T47D (cell line): ENCODE data around the gene STIM1.
A peak's percentile ranks its signal among the peaks of the same experiment; 100 is the strongest.

Experiments used
- DNase-seq, 2 experiments: peaks; one replicate each; pipeline versions ENCODE4 v3.0.0 to v3.0.0-alpha.2; 2011 to 2012; ENCODE audit warnings: low read depth in 1 of 2, low spot score in 1 of 2
- JUND ChIP-seq: IDR thresholded peaks from 2 replicates; pipeline ENCODE4 v1.6.1; 2012; ENCODE audit warnings: low read depth
- in situ Hi-C: cut with HindIII; loops from 2 replicates; pipeline ENCODE4 v1.10.0; 2016; ENCODE audit warnings: low sequenced_read_pairs, low pct_unique_long_range_greater_than_20kb

Gene STIM1

DNA sequence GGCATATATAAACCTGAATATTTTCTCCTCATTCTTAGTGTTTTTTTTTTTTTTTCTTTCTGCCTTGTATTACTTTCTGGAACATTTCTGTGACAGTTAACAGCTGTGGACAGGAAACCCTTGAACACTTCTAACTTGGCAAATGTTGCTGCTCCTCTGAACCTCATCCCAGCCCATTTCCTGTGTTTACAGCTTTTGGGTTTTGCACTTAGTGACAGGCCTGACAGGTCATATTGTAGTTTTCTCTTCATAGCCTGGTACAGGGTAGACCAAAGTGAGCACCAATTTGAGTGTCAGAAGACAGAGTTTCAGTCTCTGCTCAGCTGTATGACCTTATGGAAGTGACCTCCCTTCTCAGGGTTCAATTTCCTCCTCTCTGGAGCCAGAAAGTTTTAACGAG is 91.6 kb downstream of the STIM1 start:
- DNase-seq, result no peak
- no peak for TF ChIP-seq JUND
- in situ Hi-C loops, result no loop called here

GRCh38 chr11:3949125-3949524 is 93.7 kb downstream of the STIM1 start:
- in situ Hi-C loops, result no loop called here
- no peak for DNase-seq
- no peak for TF ChIP-seq JUND

DNA sequence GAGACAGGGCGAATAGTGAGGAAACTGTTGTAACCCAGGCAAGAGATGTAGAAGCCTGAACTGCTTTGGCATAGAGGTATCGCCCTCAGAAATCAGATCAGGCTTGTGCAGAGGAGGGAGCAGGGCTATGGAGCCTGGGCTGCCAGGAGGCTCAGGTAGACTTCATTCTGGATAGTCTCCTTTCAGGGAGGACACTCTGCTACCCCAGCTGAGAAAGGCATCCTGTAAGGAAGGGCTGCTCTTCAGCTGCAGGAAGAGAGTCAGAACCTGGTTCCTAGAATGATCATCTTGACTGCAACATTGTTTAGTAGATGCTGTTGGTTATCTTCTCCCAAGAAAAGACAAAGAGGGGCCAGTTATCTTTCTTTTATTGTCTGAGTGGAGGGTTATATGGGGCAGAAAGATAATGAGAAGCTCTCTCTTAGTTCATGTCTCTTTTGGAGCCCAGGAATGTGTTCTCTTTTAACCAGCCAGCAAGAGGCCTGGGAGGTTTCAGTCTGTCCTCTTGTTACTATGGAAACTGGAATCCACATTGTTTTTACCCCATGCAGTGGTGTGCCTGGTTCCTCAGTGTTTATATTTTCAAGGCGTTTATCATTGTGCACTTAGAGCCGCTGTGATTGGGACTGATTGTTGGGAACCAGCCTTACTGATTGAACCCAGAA is 95.7 kb downstream of the STIM1 start:
- no peak for DNase-seq
- in situ Hi-C loops, result no loop called here
- no peak for TF ChIP-seq JUND

DNA sequence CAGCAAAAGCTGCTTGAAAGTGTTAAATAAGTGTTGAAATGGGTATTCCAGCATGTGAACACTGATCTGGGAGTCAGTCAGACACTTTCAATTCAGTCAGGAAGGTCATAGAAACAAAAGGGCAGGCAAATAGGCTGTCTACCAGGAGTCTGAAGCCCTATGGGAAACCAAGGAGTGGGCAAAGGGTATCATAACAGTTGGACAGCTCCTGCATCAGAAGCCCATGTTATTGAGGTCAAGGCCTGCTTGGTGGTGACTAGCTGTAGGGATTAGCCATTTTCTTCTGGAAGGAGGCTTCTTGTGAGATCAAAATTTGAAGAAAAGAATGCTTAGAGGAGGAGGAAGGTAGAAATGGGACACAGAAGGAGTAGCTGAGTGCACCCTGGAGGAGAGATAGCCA is 97.3 kb downstream of the STIM1 start:
- in situ Hi-C loops, result no loop called here
- DNase-seq, result no peak
- TF ChIP-seq JUND, result no peak

GRCh38 chr11:3953327-3953726 is 97.9 kb downstream of the STIM1 start:
- DNase-seq, result no peak
- no peak for TF ChIP-seq JUND
- in situ Hi-C loops, result no loop called here

GRCh38 chr11:3954448-3955298 is 99.2 kb downstream of the STIM1 start:
- in situ Hi-C loops, result no loop called here
- DNase-seq, result no peak
- no peak for TF ChIP-seq JUND

DNA sequence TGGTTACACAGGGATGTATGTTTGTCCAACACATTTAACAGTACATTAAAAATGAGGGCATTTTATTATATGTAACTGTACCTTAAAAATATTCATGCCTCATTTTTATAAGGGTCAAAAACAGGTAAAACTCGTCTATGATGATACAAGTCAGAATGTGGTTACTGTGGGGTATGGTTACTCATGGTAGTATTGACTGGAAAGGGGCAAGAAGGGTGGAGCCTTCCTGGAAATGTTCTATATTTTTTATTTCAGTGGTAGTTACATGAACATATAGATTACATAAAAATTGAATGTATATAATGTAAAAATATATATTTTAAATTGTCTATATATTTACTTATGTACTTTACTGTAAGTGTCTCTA is 99.8 kb downstream of the STIM1 start:
- no peak for DNase-seq
- TF ChIP-seq JUND, result no peak
- in situ Hi-C loops, result no loop called here

GRCh38 chr11:3956038-3956437 is 100.6 kb downstream of the STIM1 start:
- DNase-seq, result no peak
- in situ Hi-C loops, result no loop called here
- TF ChIP-seq JUND, result no peak

- no peak for TF ChIP-seq JUND
- DNase-seq, result no peak
- in situ Hi-C loops, result no loop called here
These were observed 101.3 kb downstream of the STIM1 start for GRCh38 chr11:3956748-3957147.

DNA sequence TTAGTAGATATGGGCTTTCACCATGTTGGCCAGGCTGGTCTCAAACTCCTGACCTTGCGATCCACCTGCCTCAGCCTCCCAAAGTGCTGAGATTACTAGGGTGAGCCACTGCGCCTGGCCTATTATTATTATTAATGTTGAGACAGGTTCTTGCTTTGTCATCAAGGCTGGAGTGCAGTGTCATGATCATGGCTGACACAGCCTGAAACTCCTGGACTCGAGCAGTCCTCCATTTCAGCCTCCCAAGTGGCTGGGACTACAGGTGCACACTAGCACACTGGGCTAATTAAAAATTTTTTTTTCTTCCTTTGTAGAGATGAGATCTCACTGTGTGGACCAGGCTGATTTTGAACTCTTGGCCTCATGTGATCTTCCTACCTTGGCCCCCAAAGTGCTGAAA is 102.0 kb downstream of the STIM1 start:
- TF ChIP-seq JUND, result no peak
- in situ Hi-C loops, result no loop called here
- no peak for DNase-seq

- DNase-seq, result no peak
- in situ Hi-C loops, result no loop called here
- TF ChIP-seq JUND, result no peak
These were observed 102.8 kb downstream of the STIM1 start for GRCh38 chr11:3958281-3958680.

DNA sequence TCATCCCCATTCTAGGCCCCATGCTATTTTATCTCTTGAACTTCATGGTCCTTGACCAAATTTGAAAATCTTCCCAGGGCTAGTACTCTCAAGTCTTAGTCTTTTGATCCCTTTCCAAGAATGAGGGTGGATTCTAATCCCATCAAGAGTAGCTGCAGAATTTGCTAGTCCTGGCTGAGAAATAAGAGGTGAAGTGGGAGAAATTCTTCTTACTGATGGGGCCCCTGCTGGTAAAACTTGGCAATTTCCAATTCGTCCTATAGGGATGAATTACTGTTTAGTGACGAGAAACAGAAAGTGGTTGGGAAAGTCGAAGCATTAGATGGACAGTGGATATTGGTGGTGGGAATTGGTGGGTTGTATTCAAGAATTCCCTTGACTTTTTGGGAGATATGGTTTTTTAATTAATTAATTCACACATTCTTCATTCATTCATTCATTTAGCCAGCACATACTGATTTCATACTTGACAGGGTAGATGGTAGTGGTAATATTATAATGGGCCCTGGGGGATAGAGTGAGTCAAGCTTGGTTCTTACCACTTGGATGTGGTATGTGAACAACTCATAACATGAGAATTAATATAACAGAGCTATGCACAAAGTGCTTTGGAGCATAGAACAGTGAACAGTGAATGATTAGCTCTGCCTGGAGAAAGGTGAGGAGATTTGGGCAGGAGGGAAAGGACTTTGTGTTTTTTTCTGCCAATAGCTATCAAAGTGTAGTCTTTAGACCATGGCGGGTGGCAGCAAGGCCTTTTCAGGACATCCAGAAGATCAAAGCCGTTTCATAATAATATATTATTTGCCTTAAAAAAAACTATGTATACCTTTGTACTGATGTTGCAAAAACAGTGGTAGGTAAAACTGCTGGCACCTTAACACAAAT is 103.8 kb downstream of the STIM1 start:
- peak in 1 of 2 experiments; percentile 13 for DNase-seq
- no peak for TF ChIP-seq JUND
- in situ Hi-C loops, result no loop called here

- no peak for TF ChIP-seq JUND
- in situ Hi-C loops, result no loop called here
- peak in 1 of 2 experiments; percentile 12 for DNase-seq
These were observed 104.4 kb downstream of the STIM1 start for GRCh38 chr11:3959903-3960265.
